WERI-Rb-1 (cell line): Measurements from ENCODE around the gene RAB13.

ENCODE experiments used
- DNase-seq: peaks from one replicate; pipeline ENCODE4 v3.0.0-alpha.2; 2020
- H3K27ac ChIP-seq: fragments of 250-450 bp; sonication (Bioruptor Pico); 2 replicates; pipeline ENCODE4 v1.5.1; 2020; ENCODE audit warnings: mild to moderate bottlenecking, moderate library complexity
- H3K27me3 ChIP-seq: fragments of 250-450 bp; sonication (Bioruptor Pico); 2 replicates; pipeline ENCODE4 v1.5.1; 2021; ENCODE audit warnings: mild to moderate bottlenecking, low read depth, moderate library complexity; ENCODE audit not compliant: insufficient read depth, severe bottlenecking
- H3K36me3 ChIP-seq: fragments of 250-450 bp; sonication (Bioruptor Pico); 2 replicates; pipeline ENCODE4 v1.5.1; 2020; ENCODE audit warnings: mild to moderate bottlenecking, moderate library complexity
- H3K4me3 ChIP-seq: 2 replicates; pipeline ENCODE4 v1.5.1; 2011; ENCODE audit warnings: low read depth, mild to moderate bottlenecking, control low read depth, low read length
- H3K9me3 ChIP-seq: fragments of 250-450 bp; sonication (Bioruptor Pico); 2 replicates; pipeline ENCODE4 v1.5.1; 2021; ENCODE audit warnings: mild to moderate bottlenecking, moderate library complexity; ENCODE audit not compliant: severe bottlenecking
- TF ChIP-seq, protein P1 (sequence below): IDR thresholded peaks from 2 replicates; pipeline ENCODE4 v1.5.1; 2011; ENCODE audit warnings: low read depth, mild to moderate bottlenecking, control low read depth, inconsistent platforms, low read length

RAB13 gene

DNA sequence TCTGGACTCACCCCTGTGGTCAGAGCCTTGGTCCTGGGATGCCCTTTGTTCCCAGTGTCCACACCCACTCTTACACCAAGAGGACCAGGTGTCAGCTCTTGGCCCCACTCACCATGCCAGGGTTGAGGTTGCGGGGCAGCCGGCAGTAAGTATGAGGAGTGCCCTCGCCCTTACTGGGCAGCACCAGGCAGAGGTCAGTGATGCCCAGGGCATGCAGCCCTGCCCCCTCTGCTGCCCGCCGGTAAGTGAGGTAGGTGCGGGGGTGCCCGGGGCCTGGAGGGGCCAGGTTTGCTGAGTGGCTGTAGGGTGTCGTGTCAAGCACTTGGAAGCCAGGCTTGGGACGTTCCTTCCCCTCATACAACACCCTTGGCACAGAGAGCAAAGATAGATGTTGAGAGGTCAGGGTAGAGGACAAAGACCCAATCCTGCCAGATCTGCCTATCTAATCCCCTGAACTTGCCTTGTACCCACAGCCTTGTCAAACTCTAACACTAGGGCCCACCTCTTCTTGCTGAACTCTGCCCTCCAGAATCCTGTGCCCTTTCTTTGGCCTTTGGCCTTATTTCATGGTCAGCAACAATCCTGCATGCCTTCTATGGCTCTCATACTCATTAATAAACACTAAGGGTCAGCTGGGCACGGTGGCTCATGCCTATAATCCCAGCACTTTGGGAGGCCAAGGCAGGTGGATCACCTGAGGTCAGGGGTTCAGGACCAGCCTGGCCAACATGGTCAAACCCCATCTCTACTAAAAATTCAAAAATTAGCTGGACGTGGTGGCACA is 43.2 kb downstream of the RAB13 start:
- no peaks in the 10 kb centered on the region for H3K27me3 ChIP-seq
- no peak overlapping the region for H3K4me3 ChIP-seq
- H3K36me3 ChIP-seq, result peaks cover 80% of the 10 kb centered on the region
- no peaks in the 10 kb centered on the region for H3K9me3 ChIP-seq
- no peak for DNase-seq
- no peak overlapping the region for H3K27ac ChIP-seq
- TF ChIP-seq, protein P1, sequence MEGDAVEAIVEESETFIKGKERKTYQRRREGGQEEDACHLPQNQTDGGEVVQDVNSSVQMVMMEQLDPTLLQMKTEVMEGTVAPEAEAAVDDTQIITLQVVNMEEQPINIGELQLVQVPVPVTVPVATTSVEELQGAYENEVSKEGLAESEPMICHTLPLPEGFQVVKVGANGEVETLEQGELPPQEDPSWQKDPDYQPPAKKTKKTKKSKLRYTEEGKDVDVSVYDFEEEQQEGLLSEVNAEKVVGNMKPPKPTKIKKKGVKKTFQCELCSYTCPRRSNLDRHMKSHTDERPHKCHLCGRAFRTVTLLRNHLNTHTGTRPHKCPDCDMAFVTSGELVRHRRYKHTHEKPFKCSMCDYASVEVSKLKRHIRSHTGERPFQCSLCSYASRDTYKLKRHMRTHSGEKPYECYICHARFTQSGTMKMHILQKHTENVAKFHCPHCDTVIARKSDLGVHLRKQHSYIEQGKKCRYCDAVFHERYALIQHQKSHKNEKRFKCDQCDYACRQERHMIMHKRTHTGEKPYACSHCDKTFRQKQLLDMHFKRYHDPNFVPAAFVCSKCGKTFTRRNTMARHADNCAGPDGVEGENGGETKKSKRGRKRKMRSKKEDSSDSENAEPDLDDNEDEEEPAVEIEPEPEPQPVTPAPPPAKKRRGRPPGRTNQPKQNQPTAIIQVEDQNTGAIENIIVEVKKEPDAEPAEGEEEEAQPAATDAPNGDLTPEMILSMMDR, result no peak

DNA sequence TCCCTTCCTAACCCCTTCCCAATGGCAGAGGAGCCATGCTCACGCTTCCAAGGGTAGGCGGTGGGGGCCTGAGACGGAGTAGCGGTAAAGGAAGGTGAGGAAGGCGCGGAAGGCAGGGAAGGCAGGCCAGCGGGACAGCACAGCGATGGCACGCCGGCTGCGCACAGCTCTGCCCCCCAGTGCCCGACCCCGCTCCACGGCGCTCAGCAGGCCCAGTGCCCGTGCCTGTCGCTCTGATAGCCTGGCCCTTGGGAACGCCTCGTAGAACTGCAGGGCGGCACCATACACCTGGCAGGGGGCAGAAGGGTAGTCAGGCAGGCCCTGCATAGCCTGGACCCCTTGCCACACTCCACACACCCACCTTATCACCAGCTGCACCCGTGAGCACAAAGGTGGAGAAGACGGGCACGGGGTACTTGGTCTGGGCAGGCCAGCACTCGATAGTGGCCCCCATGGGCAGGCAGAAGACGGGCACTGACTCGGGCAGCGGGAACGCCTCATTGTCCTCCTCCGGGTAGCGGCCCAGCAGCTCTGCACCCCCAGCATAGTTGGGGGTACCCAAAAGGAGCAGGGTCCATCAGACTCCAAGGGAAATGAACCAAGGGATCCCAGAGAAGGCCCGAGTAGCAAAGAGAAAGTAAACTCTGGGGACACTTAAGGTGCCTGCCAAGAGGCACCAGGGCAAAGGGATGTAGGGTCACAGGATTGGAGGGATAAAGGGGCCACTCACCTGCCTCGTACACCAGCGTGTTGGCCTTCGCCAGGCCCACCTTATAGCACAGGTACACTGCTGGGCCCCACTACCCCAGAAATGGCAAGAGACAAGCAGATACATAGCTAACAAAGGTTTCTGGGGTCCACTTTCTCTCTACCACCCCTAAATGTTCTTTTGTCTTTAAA is 44.1 kb downstream of the RAB13 start:
- no peak overlapping the region for H3K27ac ChIP-seq
- H3K9me3 ChIP-seq, result no peaks in the 10 kb centered on the region
- peaks cover 80% of the 10 kb centered on the region for H3K36me3 ChIP-seq
- TF ChIP-seq, protein P1, result no peak
- DNase-seq, result no peak
- H3K4me3 ChIP-seq, result no peak overlapping the region
- no peaks in the 10 kb centered on the region for H3K27me3 ChIP-seq

DNA sequence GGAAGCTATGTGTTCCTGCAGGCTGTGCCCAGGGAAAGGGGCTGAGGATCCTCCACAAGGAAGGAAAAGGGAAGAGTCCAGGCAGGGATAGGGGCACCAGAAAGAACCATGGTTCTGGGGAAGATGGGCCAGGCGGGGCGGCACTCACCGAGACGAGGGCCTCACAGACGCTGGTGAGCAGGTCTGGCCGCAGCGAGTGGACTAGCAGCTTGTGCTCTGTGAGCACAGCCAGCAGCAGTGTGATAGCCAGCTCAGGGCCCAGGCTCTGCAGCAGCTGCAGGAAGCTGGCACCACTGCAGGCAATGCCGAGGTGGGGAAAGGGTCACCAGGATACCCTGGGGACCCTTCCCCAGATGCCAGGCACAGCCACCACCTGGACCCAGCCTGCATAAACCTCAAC is 45.4 kb downstream of the RAB13 start:
- Histone ChIP-seq H3K9me3 (no peaks in the 10 kb centered on the region), H3K27me3 (no peaks in the 10 kb centered on the region), H3K27ac (no peak overlapping the region), H3K4me3 (no peak overlapping the region), H3K36me3 (peaks cover 92% of the 10 kb centered on the region)
- no peak for DNase-seq
- TF ChIP-seq, protein P1, result no peak

DNA sequence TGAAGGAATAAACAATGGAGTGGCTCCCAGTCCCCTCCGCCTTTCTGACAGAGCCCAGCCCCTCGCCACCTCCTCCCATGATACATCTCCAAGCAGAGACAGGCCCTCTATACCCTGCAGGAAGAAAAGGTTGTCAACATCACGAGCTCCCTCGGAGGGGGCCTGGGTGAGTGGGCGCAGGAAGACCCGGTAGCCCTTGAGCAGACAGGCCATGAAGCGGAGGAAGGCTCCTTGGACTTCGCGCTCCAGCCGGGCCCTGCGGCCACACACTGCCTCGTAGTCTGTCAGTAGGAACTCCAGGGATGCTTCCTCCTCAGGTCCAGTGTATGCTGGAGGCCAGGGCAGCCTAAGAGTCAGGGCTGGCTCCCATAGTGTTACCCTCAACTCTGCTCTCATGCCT is 46.7 kb downstream of the RAB13 start:
- H3K9me3 ChIP-seq, result no peaks in the 10 kb centered on the region
- no peaks in the 10 kb centered on the region for H3K27me3 ChIP-seq
- H3K36me3 ChIP-seq, result peaks cover 99% of the 10 kb centered on the region
- H3K27ac ChIP-seq, result no peak overlapping the region
- TF ChIP-seq, protein P1, result no peak
- H3K4me3 ChIP-seq, result no peak overlapping the region
- DNase-seq, result no peak

DNA sequence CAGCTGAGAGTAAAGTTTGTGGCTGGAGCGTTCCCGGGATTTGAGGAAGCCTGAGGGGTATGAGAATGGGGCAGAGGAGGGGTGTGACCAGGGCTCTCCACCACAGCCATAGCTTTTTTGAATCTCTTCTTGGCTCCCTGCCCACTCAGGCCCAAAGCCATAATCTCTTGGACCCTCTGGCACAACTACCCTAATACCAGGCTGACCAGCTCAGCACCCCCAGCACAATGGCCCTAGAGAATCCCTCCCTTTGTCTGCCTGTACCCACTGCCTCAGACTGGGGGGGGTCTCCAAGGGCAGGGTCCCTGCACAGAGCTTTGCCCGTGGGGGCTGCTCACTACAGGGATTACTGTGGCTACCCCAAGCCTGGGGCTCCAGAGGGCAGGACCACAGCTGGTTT is 47.1 kb downstream of the RAB13 start:
- no peak for DNase-seq
- Histone ChIP-seq H3K4me3 (no peak overlapping the region), H3K9me3 (no peaks in the 10 kb centered on the region), H3K36me3 (peaks cover 99% of the 10 kb centered on the region), H3K27ac (no peak overlapping the region), H3K27me3 (no peaks in the 10 kb centered on the region)
- TF ChIP-seq, protein P1, result no peak
